ENCODE data around the gene ORAI3. TPM values are rescaled to one million over a fixed set of nuclear protein-coding genes. Genes with fewer than 3 reads are reported as not detected.
A peak's percentile ranks its signal among the peaks of the same experiment; 100 is the strongest.

Gene ORAI3
- total and polyA plus RNA-seq, 2 of the 13 experiments (the other 11 are each of a cell fraction or from before 2014, with no cell fraction given): 11.4 to 32.0 TPM

GRCh38 chr16:30997725-30998711 is 49.1 kb downstream of the ORAI3 start (continued):
- TF ChIP-seq ZHX2 (IDR thresholded peaks at IDR 0.05; ENCODE audit: low read depth) (0 out of 2 replicates have a peak, but pooled peaks have one; percentile 22), ZHX2 (CRISPR knock-in tag; IDR thresholded peaks at IDR 0.05; ENCODE audit: borderline replicate concordance) (no peak), NFE2L2 (IDR thresholded peaks at IDR 0.05; ENCODE audit: low read length) (no peak), HDAC2 (CRISPR knock-in tag; IDR thresholded peaks at IDR 0.05) (peak; percentile 4; the same call in 1 of the 2 replicates), ZSCAN30 (CRISPR knock-in tag; IDR thresholded peaks at IDR 0.05) (peak; percentile 97), ZFP82 (CRISPR knock-in tag; IDR thresholded peaks at IDR 0.05; ENCODE audit: borderline replicate concordance) (no peak; the same call in 1 of the 2 replicates), NFKB2 (CRISPR knock-in tag; IDR thresholded peaks at IDR 0.05; ENCODE audit: borderline replicate concordance) (no peak; the same call in 1 of the 2 replicates), MED1 (CRISPR knock-in tag; IDR thresholded peaks at IDR 0.05) (peak; percentile 24; the same call in 1 of the 2 replicates), ZNF331 (CRISPR knock-in tag; IDR thresholded peaks at IDR 0.05) (no peak), HOMEZ (CRISPR knock-in tag; IDR thresholded peaks at IDR 0.05; ENCODE audit: low read depth) (0 out of 2 replicates have a peak, but pooled peaks have one; percentile 7), ZNF33A (CRISPR knock-in tag; IDR thresholded peaks at IDR 0.05; ENCODE audit: borderline replicate concordance) (0 out of 2 replicates have a peak, but pooled peaks have one; percentile 30)
- TF ChIP-seq, protein P1, sequence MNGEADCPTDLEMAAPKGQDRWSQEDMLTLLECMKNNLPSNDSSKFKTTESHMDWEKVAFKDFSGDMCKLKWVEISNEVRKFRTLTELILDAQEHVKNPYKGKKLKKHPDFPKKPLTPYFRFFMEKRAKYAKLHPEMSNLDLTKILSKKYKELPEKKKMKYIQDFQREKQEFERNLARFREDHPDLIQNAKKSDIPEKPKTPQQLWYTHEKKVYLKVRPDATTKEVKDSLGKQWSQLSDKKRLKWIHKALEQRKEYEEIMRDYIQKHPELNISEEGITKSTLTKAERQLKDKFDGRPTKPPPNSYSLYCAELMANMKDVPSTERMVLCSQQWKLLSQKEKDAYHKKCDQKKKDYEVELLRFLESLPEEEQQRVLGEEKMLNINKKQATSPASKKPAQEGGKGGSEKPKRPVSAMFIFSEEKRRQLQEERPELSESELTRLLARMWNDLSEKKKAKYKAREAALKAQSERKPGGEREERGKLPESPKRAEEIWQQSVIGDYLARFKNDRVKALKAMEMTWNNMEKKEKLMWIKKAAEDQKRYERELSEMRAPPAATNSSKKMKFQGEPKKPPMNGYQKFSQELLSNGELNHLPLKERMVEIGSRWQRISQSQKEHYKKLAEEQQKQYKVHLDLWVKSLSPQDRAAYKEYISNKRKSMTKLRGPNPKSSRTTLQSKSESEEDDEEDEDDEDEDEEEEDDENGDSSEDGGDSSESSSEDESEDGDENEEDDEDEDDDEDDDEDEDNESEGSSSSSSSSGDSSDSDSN (CRISPR knock-in tag; IDR thresholded peaks at IDR 0.05): peak; percentile 18; the same call in 1 of the 2 replicates
- TF ChIP-seq, protein P2, sequence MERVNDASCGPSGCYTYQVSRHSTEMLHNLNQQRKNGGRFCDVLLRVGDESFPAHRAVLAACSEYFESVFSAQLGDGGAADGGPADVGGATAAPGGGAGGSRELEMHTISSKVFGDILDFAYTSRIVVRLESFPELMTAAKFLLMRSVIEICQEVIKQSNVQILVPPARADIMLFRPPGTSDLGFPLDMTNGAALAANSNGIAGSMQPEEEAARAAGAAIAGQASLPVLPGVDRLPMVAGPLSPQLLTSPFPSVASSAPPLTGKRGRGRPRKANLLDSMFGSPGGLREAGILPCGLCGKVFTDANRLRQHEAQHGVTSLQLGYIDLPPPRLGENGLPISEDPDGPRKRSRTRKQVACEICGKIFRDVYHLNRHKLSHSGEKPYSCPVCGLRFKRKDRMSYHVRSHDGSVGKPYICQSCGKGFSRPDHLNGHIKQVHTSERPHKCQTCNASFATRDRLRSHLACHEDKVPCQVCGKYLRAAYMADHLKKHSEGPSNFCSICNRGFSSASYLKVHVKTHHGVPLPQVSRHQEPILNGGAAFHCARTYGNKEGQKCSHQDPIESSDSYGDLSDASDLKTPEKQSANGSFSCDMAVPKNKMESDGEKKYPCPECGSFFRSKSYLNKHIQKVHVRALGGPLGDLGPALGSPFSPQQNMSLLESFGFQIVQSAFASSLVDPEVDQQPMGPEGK (CRISPR knock-in tag; IDR thresholded peaks at IDR 0.05): peak; percentile 66
- TF ChIP-seq, protein P3, sequence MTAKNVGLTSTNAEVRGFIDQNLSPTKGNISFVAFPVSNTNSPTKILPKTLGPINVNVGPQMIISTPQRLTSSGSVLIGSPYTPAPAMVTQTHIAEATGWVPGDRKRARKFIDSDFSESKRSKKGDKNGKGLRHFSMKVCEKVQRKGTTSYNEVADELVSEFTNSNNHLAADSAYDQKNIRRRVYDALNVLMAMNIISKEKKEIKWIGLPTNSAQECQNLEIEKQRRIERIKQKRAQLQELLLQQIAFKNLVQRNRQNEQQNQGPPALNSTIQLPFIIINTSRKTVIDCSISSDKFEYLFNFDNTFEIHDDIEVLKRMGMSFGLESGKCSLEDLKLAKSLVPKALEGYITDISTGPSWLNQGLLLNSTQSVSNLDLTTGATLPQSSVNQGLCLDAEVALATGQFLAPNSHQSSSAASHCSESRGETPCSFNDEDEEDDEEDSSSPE (CRISPR knock-in tag; IDR thresholded peaks at IDR 0.05): 0 out of 2 replicates have a peak, but pooled peaks have one; percentile 6
